ENCODE results near the gene VSTM4.

VSTM4 gene

DNA sequence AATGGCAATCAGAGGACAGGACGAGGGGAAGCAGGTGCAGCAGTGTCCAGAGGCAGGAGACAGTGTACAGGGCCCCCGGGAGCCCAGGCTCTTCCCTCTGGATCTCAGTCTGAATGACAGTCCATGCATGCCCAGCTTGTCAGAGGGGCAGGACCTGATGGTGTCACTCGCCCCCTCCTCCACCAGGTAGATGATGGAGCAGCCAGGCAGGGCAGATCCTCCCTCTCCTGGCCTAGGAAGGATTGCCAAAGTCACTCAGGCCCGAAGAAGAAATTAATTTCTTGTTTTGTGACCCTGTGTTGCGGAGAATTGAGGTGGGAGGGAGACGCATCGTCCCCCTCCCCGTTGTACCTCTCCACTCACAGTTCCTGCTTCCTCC lies 4.0 kb downstream of the VSTM4 start:
- TF ChIP-seq, protein P1, sequence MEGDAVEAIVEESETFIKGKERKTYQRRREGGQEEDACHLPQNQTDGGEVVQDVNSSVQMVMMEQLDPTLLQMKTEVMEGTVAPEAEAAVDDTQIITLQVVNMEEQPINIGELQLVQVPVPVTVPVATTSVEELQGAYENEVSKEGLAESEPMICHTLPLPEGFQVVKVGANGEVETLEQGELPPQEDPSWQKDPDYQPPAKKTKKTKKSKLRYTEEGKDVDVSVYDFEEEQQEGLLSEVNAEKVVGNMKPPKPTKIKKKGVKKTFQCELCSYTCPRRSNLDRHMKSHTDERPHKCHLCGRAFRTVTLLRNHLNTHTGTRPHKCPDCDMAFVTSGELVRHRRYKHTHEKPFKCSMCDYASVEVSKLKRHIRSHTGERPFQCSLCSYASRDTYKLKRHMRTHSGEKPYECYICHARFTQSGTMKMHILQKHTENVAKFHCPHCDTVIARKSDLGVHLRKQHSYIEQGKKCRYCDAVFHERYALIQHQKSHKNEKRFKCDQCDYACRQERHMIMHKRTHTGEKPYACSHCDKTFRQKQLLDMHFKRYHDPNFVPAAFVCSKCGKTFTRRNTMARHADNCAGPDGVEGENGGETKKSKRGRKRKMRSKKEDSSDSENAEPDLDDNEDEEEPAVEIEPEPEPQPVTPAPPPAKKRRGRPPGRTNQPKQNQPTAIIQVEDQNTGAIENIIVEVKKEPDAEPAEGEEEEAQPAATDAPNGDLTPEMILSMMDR (IDR thresholded peaks at IDR 0.05; ENCODE audit: low read depth, low read length): no peak
- TF ChIP-seq, protein P2, sequence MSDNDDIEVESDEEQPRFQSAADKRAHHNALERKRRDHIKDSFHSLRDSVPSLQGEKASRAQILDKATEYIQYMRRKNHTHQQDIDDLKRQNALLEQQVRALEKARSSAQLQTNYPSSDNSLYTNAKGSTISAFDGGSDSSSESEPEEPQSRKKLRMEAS (IDR thresholded peaks at IDR 0.05; ENCODE audit: low read depth, low read length): no peak
- TF ChIP-seq POLR2A (IDR thresholded peaks at IDR 0.05; ENCODE audit: extremely low read depth, insufficient read length) (no peak), MYC (IDR thresholded peaks at IDR 0.05; ENCODE audit: low read depth, low read length) (no peak)
- DNase-seq (ENCODE audit: low read depth): no peak

DNA sequence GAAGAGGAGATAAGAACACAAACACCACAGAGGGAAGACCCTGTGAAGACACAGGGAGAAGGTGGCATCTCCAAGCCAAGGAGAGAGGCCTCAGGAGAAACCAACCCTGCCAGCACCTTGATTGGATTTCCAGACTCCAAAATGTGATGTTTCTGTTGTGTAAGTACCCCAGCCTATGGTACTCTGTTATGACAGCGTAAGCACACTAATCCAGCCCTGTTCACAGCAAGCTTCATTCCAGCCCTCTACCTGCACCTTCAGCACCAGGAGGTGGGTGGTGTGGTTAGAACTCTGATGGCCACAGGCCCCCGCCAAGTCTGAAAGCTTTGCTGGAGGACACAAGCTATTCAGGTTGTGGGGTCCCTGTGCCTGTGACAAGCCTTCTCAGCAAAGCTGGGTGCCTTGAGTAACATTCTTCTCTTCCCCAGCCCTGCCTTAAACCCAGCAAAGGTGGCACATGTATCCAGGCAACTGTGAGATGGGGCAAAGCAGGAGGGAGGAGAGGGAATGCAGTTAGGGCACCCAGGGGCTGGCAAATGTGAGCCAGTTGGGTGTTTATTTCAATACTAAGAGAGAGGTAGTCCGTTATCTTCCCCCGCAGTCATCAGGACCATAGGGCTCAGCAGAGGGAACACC lies 4.5 kb downstream of the VSTM4 start:
- no peak for DNase-seq (ENCODE audit: low read depth)
- TF ChIP-seq, protein P1 (IDR thresholded peaks at IDR 0.05; ENCODE audit: low read depth, low read length): no peak
- H3K4me3 ChIP-seq (ENCODE audit: low read depth, low read length): no peak overlapping the region

More for the DNA sequence above, 4.0 kb downstream of the VSTM4 start:
- H3K4me3 ChIP-seq (ENCODE audit: low read depth, low read length): no peak overlapping the region

DNA sequence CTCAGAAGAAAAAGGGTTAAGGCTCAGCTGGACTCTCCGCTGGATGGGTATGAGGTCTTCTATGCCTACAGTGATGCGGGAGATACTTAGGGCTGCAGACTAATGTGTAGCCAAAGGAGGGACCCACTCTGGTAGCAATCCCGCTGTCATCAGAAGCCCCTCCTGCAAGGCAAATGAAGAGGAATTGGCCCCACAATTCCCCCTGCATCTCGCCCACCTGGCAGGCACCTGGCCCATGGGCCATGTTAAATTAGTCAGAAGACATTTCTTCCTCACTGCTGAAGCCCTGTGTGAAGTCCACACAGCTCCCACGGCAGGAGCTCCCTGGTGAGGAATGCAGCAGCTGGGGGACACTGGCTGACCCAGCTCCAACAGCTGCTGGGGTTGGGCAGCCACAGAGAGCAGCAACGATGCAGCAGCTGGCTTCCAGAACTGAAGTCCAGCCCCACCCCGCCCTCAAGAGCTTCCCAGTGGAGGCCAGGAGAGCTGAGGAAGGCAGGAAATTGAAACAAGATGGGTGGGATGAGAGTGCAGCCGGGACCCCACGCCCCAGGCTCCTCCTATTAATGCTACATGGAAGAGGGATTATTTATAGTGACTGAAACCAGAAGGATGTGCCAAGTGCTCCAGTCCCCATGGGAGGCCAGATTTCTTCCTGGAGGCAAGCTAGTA lies 5.5 kb downstream of the VSTM4 start:
- no peak overlapping the region for H3K4me3 ChIP-seq (ENCODE audit: low read depth, low read length)
- TF ChIP-seq MYC (IDR thresholded peaks at IDR 0.05; ENCODE audit: low read depth, low read length) (no peak), POLR2A (IDR thresholded peaks at IDR 0.05; ENCODE audit: extremely low read depth, insufficient read length) (no peak)
- TF ChIP-seq, protein P1 (IDR thresholded peaks at IDR 0.05; ENCODE audit: low read depth, low read length): no peak
- TF ChIP-seq, protein P2 (IDR thresholded peaks at IDR 0.05; ENCODE audit: low read depth, low read length): no peak
- no peak for DNase-seq (ENCODE audit: low read depth)

DNA sequence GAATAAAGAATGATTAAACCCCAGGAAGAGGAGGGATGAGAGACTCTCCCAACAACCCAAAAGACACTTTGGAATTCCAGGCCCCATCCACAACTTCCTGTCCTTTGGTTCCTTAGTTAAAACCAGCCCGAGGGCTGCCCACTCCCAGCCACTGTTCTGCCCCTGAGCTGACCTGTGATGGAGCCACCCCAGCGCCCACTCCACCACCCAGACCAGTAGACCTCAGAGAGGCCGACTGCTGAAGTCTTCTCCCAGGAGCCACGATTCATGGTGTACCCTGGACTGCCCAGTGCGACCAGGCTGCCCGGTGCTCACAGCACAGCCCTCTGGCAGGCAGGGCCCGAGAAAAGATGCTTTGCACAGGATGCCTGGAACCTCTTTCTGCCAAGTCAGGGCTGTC lies 6.7 kb downstream of the VSTM4 start:
- TF ChIP-seq MYC (IDR thresholded peaks at IDR 0.05; ENCODE audit: low read depth, low read length): no peak
- TF ChIP-seq, protein P2 (IDR thresholded peaks at IDR 0.05; ENCODE audit: low read depth, low read length): no peak
- TF ChIP-seq, protein P1 (IDR thresholded peaks at IDR 0.05; ENCODE audit: low read depth, low read length): no peak
- TF ChIP-seq POLR2A (IDR thresholded peaks at IDR 0.05; ENCODE audit: extremely low read depth, insufficient read length): no peak
- no peak overlapping the region for H3K4me3 ChIP-seq (ENCODE audit: low read depth, low read length)
- DNase-seq (ENCODE audit: low read depth): no peak

DNA sequence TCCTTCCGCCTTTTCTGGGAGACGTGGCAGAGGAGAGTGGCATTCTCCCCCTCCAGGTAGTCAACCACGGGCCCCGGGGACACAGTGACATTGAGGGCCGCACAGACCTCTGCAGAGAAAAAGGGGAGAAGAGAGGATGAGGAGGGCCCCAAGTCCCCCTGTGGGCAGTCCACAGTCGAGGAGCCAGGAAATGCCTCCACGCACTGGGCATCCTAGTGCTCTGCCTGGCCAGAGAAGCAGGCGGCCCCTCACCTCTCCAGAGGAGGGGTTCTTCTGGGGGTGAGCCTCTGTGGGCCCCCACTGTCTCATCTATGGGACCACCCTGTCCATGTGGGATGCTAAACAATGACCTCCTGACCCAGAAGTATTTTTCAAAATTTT lies 7.4 kb downstream of the VSTM4 start:
- DNase-seq (ENCODE audit: low read depth): no peak
- TF ChIP-seq, protein P2 (IDR thresholded peaks at IDR 0.05; ENCODE audit: low read depth, low read length): no peak
- TF ChIP-seq MYC (IDR thresholded peaks at IDR 0.05; ENCODE audit: low read depth, low read length): no peak
- TF ChIP-seq POLR2A (IDR thresholded peaks at IDR 0.05; ENCODE audit: extremely low read depth, insufficient read length): no peak
- TF ChIP-seq, protein P1 (IDR thresholded peaks at IDR 0.05; ENCODE audit: low read depth, low read length): no peak
- no peak overlapping the region for H3K4me3 ChIP-seq (ENCODE audit: low read depth, low read length)

All from NB4 (cell line).